Mesenchymal stem cell (in vitro differentiated cells and primary cell): ENCODE data around the gene AOPEP.

Source experiments
- DNase-seq: peaks from one replicate; pipeline ENCODE4 v3.0.0-alpha.2; 2013
- H2AFZ ChIP-seq: one replicate; pipeline ENCODE4 v1.6.1; 2013; ENCODE audit warnings: low read depth, mild to moderate bottlenecking, control low read depth, inconsistent platforms, low read length, moderate library complexity
- H2AK5ac ChIP-seq: 2 replicates; pipeline ENCODE4 v1.6.1; 2013; ENCODE audit warnings: low read length, moderate library complexity, mild to moderate bottlenecking, inconsistent platforms; ENCODE audit not compliant: severe bottlenecking
- H2BK120ac ChIP-seq: one replicate; pipeline ENCODE4 v1.6.1; 2013; ENCODE audit warnings: low read depth, mild to moderate bottlenecking, inconsistent platforms, low read length, moderate library complexity
- H2BK12ac ChIP-seq, 2 experiments: one replicate each; pipeline ENCODE4 v1.6.1; 2013; ENCODE audit warnings: inconsistent platforms in 2 of 2, low read length in 2 of 2, mild to moderate bottlenecking in 2 of 2, moderate library complexity in 2 of 2, control low read depth in 1 of 2
- H2BK15ac ChIP-seq: one replicate; pipeline ENCODE4 v1.6.1; 2013; ENCODE audit warnings: mild to moderate bottlenecking, low read depth, inconsistent platforms; ENCODE audit not compliant: poor library complexity, severe bottlenecking
- H2BK5ac ChIP-seq: 2 replicates; pipeline ENCODE4 v1.6.1; 2013; ENCODE audit warnings: low read depth, mild to moderate bottlenecking, low read length, control low read depth, inconsistent platforms; ENCODE audit not compliant: poor library complexity, severe bottlenecking
- H3K14ac ChIP-seq, 2 experiments: one replicate each; pipeline ENCODE4 v1.6.1; 2013; ENCODE audit warnings: inconsistent platforms in 2 of 2, low read length in 2 of 2, control low read depth in 1 of 2, mild to moderate bottlenecking in 1 of 2, moderate library complexity in 1 of 2
- H3K18ac ChIP-seq, 2 experiments: one replicate each; pipeline ENCODE4 v1.6.1; 2013; ENCODE audit warnings: inconsistent platforms in 2 of 2, low read length in 2 of 2, control low read depth in 1 of 2, low read depth in 1 of 2, mild to moderate bottlenecking in 1 of 2
- H3K23ac ChIP-seq, 2 experiments: one replicate each; pipeline ENCODE4 v1.6.1; 2013; ENCODE audit warnings: inconsistent platforms in 2 of 2, low read length in 2 of 2, mild to moderate bottlenecking in 2 of 2, moderate library complexity in 2 of 2, control low read depth in 1 of 2
- H3K27ac ChIP-seq: 2 replicates; pipeline ENCODE4 v1.5.1; 2013; ENCODE audit warnings: mild to moderate bottlenecking, moderate library complexity, low read length, control low read depth, inconsistent platforms; ENCODE audit not compliant: poor library complexity, severe bottlenecking
- H3K27me3 ChIP-seq, 2 experiments: 2 replicates each; pipeline versions ENCODE4 v1.6.1 to v1.7.0; 2013; ENCODE audit warnings: low read length in 2 of 2, mild to moderate bottlenecking in 2 of 2, moderate library complexity in 2 of 2, control low read depth in 1 of 2, inconsistent platforms in 1 of 2; ENCODE audit not compliant: control insufficient read depth in 1 of 2, insufficient read depth in 1 of 2
- H3K36me3 ChIP-seq, 2 experiments: 2 replicates each; pipeline versions ENCODE4 v1.6.1 to v1.7.0; 2013; ENCODE audit warnings: low read length in 2 of 2, control low read depth in 1 of 2, inconsistent platforms in 1 of 2, low read depth in 1 of 2, mild to moderate bottlenecking in 1 of 2; ENCODE audit not compliant: insufficient read depth in 2 of 2, control insufficient read depth in 1 of 2
- H3K4ac ChIP-seq, 2 experiments: one replicate each; pipeline ENCODE4 v1.6.1; 2013; ENCODE audit warnings: inconsistent platforms in 2 of 2, low read length in 2 of 2, mild to moderate bottlenecking in 2 of 2, moderate library complexity in 2 of 2, control low read depth in 1 of 2, low read depth in 1 of 2
- H3K4me1 ChIP-seq: 2 replicates; pipeline ENCODE4 v1.6.1; 2013; ENCODE audit warnings: low read depth, low read length, control low read depth; ENCODE audit not compliant: control insufficient read depth, insufficient read depth
- H3K4me2 ChIP-seq: 2 replicates; pipeline ENCODE4 v1.6.1; 2013; ENCODE audit warnings: low read length, mild to moderate bottlenecking, inconsistent platforms; ENCODE audit not compliant: poor library complexity, severe bottlenecking
- H3K4me3 ChIP-seq, 2 experiments: 2 replicates each; pipeline versions ENCODE4 v1.5.1 to v1.7.0; 2013; ENCODE audit warnings: low read length in 2 of 2, mild to moderate bottlenecking in 2 of 2, control low read depth in 1 of 2, low read depth in 1 of 2; ENCODE audit not compliant: insufficient read depth in 1 of 2
- H3K79me1 ChIP-seq: replicated peaks from 2 replicates; pipeline ENCODE4 v1.6.1; 2013; ENCODE audit warnings: mild to moderate bottlenecking, control low read depth, low read length, inconsistent platforms; ENCODE audit not compliant: poor library complexity, severe bottlenecking
- H3K9ac ChIP-seq: 2 replicates; pipeline ENCODE4 v1.7.0; 2013; ENCODE audit warnings: mild to moderate bottlenecking, low read length, moderate library complexity
- H3K9me3 ChIP-seq: 2 replicates; pipeline ENCODE4 v1.7.0; 2013; ENCODE audit warnings: mild to moderate bottlenecking, low read length; ENCODE audit not compliant: control insufficient read depth
- H4K8ac ChIP-seq: one replicate; pipeline ENCODE4 v1.6.1; 2013; ENCODE audit warnings: inconsistent platforms, mild to moderate bottlenecking, low read length, moderate library complexity
- H4K91ac ChIP-seq: one replicate; pipeline ENCODE4 v1.6.1; 2013; ENCODE audit warnings: mild to moderate bottlenecking, low read length, inconsistent platforms
- WGBS: methylation state at CpG from one replicate; pipeline ENCODE4 v1.1.7; 2013; ENCODE audit warnings: mixed read lengths; 5-methylcytosine and 5-hydroxymethylcytosine counted together

The AOPEP gene

DNA sequence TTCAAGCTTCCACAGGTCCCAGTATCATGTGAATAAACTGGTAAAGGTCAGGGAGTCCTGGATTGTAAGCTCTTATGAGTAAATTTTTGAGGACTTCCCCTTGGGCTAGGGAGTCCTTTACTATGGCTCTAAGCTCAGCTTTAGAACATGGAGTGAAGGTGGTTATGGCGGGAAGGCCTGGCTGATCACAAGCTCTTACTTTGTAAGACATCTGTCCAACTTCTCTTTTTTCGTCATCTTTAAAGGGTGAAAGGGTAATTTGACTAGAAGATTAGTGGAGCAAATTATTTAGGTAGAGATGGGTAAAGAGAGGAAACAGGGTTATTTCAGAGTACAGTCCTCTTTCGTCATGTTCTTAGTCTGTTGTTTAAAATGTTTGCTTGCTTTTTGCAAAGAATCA lies 155.4 kb downstream of the AOPEP start:
- WGBS, result 96% methylated on average over 2 of the region's 3 CpGs
- Histone ChIP-seq H2BK12ac (no peak overlapping the region), H2BK5ac (no peak overlapping the region), H3K4me2 (no peak overlapping the region), H3K4me3 (no peak overlapping the region), H3K9ac (no peak overlapping the region), H2BK120ac (no peak overlapping the region), H2AK5ac (peak overlapping the region; percentile 74), H3K4me1 (peaks cover 7% of the 10 kb centered on the region), H3K4ac (no peak overlapping the region), H2BK15ac (no peak overlapping the region), H3K79me1 (peaks cover 16% of the 10 kb centered on the region), H3K27me3 (no peaks in the 10 kb centered on the region), H3K36me3 (no peaks in the 10 kb centered on the region), H2AFZ (no peak overlapping the region), H3K14ac (no peak overlapping the region), H3K23ac (no peak overlapping the region), H3K18ac (no peak overlapping the region), H4K91ac (no peak overlapping the region), H3K9me3 (no peaks in the 10 kb centered on the region), H3K27ac (no peak overlapping the region), H4K8ac (no peak overlapping the region)
- DNase-seq, result no peak

DNA sequence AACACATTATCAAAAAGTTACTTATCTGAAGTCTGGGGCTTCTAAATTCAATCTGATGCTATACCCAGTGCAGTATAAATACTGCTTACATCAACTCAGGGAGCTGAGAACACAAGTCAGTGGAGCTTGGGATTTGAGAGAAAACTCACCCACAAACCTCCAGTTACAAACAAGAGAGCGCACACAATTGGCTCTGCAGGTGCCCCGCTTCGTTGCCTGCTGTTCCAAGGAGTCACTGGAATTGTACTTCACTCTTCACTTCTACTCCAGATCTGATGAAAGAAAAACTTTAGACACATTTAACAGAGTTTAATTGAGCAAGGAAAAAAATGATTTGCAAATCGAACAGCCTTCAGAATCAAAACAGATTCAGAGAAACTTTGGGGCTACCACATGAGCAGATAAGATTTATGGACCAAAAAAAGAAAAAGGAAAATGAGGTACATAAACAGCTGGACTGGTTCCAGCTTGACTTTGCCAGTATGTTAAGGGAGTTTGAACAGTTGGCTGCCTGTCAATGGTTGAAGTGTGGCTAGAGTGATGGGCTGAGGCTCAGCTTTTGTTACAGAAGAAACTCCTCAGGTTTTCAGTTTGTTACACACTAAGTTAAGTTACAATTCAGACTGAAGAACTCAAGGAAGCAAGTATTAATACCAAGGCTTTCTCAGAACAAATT lies 156.6 kb downstream of the AOPEP start:
- H2BK5ac ChIP-seq, result no peak overlapping the region
- no peak overlapping the region for H3K4me2 ChIP-seq
- no peak overlapping the region for H4K91ac ChIP-seq
- no peak overlapping the region for H2AFZ ChIP-seq
- no peak overlapping the region for H3K18ac ChIP-seq
- 67% methylated on average over 3 of the region's 4 CpGs for WGBS
- no peaks in the 10 kb centered on the region for H3K36me3 ChIP-seq
- H2AK5ac ChIP-seq, result peak overlapping the region; percentile 70
- H3K4me3 ChIP-seq, result no peak overlapping the region
- H3K9ac ChIP-seq, result no peak overlapping the region
- H3K27ac ChIP-seq, result no peak overlapping the region
- peak overlapping the region; percentile 46 for H4K8ac ChIP-seq
- no peak overlapping the region for H3K4ac ChIP-seq
- H2BK120ac ChIP-seq, result no peak overlapping the region
- no peaks in the 10 kb centered on the region for H3K27me3 ChIP-seq
- peaks cover 7% of the 10 kb centered on the region for H3K4me1 ChIP-seq
- no peak overlapping the region for H3K14ac ChIP-seq
- H2BK12ac ChIP-seq, result no peak overlapping the region
- peaks cover 12% of the 10 kb centered on the region for H3K79me1 ChIP-seq
- H2BK15ac ChIP-seq, result no peak overlapping the region
- no peak overlapping the region for H3K23ac ChIP-seq
- DNase-seq, result no peak
- H3K9me3 ChIP-seq, result no peaks in the 10 kb centered on the region

GRCh38 chr9:94885854-94886447 lies 159.5 kb downstream of the AOPEP start:
- Histone ChIP-seq H2BK15ac (no peak overlapping the region), H3K27me3 (no peaks in the 10 kb centered on the region), H3K79me1 (peaks cover 11% of the 10 kb centered on the region), H3K36me3 (peaks cover 0 to 2% of the 10 kb centered on the region in 2 experiments), H3K9me3 (peaks cover 6% of the 10 kb centered on the region), H3K18ac (no peak overlapping the region), H3K4ac (no peak overlapping the region), H3K4me1 (peaks cover 5% of the 10 kb centered on the region), H3K23ac (no peak overlapping the region), H2AFZ (no peak overlapping the region), H4K8ac (no peak overlapping the region), H2AK5ac (no peak overlapping the region), H3K9ac (no peak overlapping the region), H3K27ac (no peak overlapping the region), H3K4me3 (no peak overlapping the region), H3K14ac (no peak overlapping the region), H4K91ac (no peak overlapping the region), H2BK120ac (no peak overlapping the region), H2BK12ac (no peak overlapping the region), H3K4me2 (no peak overlapping the region), H2BK5ac (no peak overlapping the region)
- WGBS, result 100% methylated on average over 2 of the region's 4 CpGs
- no peak for DNase-seq

DNA sequence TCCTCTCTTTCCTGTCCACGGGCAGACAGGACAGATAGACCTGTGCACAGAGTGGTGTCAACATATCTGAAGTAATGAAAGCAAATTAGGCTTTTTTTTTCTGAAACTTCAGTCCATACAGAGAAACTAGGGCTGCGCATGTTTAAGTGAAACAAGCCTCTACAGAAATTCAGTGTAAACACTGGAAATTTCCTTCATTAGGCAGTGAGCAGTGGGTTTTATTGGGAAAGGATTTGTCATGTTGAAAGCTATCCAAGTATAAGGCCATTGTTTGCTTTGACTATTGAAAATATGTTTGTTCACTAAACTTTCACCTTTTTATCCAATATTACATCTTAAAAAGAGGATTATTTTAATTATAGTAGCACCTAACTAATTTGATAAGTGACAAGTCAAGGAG lies 161.2 kb downstream of the AOPEP start:
- Histone ChIP-seq H4K91ac (no peak overlapping the region), H3K27me3 (no peaks in the 10 kb centered on the region), H3K4me2 (no peak overlapping the region), H3K4me1 (peaks cover 5% of the 10 kb centered on the region), H3K4me3 (no peak overlapping the region), H4K8ac (no peak overlapping the region), H3K9ac (no peak overlapping the region), H3K18ac (peak overlapping the region in 1 of 2 experiments; percentile 11), H3K4ac (peak overlapping the region in 1 of 2 experiments; percentile 11), H3K9me3 (peaks cover 16% of the 10 kb centered on the region), H2BK5ac (no peak overlapping the region), H3K36me3 (peaks cover 0 to 2% of the 10 kb centered on the region in 2 experiments), H3K23ac (no peak overlapping the region), H3K79me1 (peaks cover 8% of the 10 kb centered on the region), H2BK120ac (no peak overlapping the region), H2BK15ac (no peak overlapping the region), H2BK12ac (no peak overlapping the region), H3K27ac (no peak overlapping the region), H2AFZ (no peak overlapping the region), H2AK5ac (no peak overlapping the region), H3K14ac (no peak overlapping the region)
- no peak for DNase-seq
- WGBS, result 95% methylated on average over 2 of the region's 2 CpGs
